Astrocyte (in vitro differentiated cells and primary cell): ENCODE measurements around the gene ERVMER34-1.

Source experiments
- CTCF ChIP-seq: IDR thresholded peaks from 2 replicates; pipeline ENCODE4 v1.5.1; 2011; ENCODE audit warnings: low read depth, mild to moderate bottlenecking, inconsistent platforms, low read length, moderate library complexity; ENCODE audit not compliant: insufficient read depth
- EZH2 ChIP-seq: IDR thresholded peaks from 2 replicates; pipeline ENCODE4 v1.6.1; 2012; ENCODE audit warnings: mild to moderate bottlenecking, low read length, inconsistent platforms; ENCODE audit not compliant: insufficient read depth

- TF ChIP-seq CTCF (no peak), EZH2 (no peak)
Observed at GRCh38 chr4:52780617-52781354, 29.6 kb upstream of the ERVMER34-1 start.
